H1 (cell line): Measurements from ENCODE around the gene TLR8. TPM values are rescaled to one million over a fixed set of nuclear protein-coding genes. Genes with fewer than 3 reads are reported as not detected.

Experiments used
- CTCF ChIA-PET: fragments of 300-600 bp; sonication (Branson Sonifier 250); formaldehyde crosslinking; loops from one replicate; lab custom pipeline; 2021; ENCODE audit not compliant: partially characterized antibody; lab: Charles Lee
- POLR2A ChIA-PET: fragments of 300-600 bp; sonication (Branson Sonifier 250); formaldehyde crosslinking; loops from one replicate; lab custom pipeline; 2021; ENCODE audit warnings: inconsistent platforms; ENCODE audit not compliant: partially characterized antibody; lab: Charles Lee
- DNase-seq, 2 experiments: peaks; one replicate each; pipeline versions ENCODE4 v3.0.0 to v3.0.0-alpha.2; 2010 to 2022; ENCODE audit warnings: low spot score in 2 of 2, low read depth in 1 of 2, mixed read lengths in 1 of 2
- FAIRE-seq: peaks from 2 replicates; lab custom pipeline; 2011; peaks lifted over from hg19 to GRCh38; lab: Jason Lieb, UNC
- H2AFZ ChIP-seq: 2 replicates; pipeline ENCODE4 v1.8.1; 2012; ENCODE audit warnings: low read length, inconsistent platforms
- H2AK5ac ChIP-seq: 2 replicates; pipeline ENCODE4 v1.6.1; 2013; ENCODE audit warnings: low read depth, low read length
- H2BK120ac ChIP-seq: replicated peaks from 2 replicates; pipeline ENCODE3; 2013; ENCODE audit warnings: low read depth, low read length, inconsistent platforms
- H2BK12ac ChIP-seq: 2 replicates; pipeline ENCODE4 v1.6.1; 2013; ENCODE audit warnings: low read depth, low read length
- H2BK15ac ChIP-seq: 2 replicates; pipeline ENCODE4 v1.6.1; 2013; ENCODE audit warnings: low read length
- H2BK20ac ChIP-seq: 2 replicates; pipeline ENCODE4 v1.6.1; 2013; ENCODE audit warnings: low read length
- H2BK5ac ChIP-seq: 2 replicates; pipeline ENCODE4 v1.6.1; 2013; ENCODE audit warnings: low read depth, low read length
- H3K14ac ChIP-seq: 2 replicates; pipeline ENCODE4 v1.6.1; 2013; ENCODE audit warnings: inconsistent platforms; ENCODE audit not compliant: insufficient read length
- H3K18ac ChIP-seq: 2 replicates; pipeline ENCODE4 v1.6.1; 2013; ENCODE audit warnings: low read length; ENCODE audit errors: extremely low read depth
- H3K23ac ChIP-seq: 2 replicates; pipeline ENCODE4 v1.6.1; 2013; ENCODE audit warnings: inconsistent platforms; ENCODE audit not compliant: insufficient read length
- H3K23me2 ChIP-seq: 2 replicates; pipeline ENCODE4 v1.6.1; 2013; ENCODE audit warnings: low read depth, low read length
- H3K27ac ChIP-seq: 2 replicates; pipeline ENCODE4 v1.6.1; 2011; ENCODE audit warnings: low read depth, low read length, inconsistent platforms
- H3K27me3 ChIP-seq, 4 experiments: replicated peaks in 1 of 4; 1 replicate in 1 of 4; 2 replicates in 3 of 4; pipeline versions ENCODE4 v1.6.1 to v1.8.1; 2011 to 2013; ENCODE audit warnings: low read length in 3 of 4, mild to moderate bottlenecking in 3 of 4, inconsistent platforms in 2 of 4, mixed read lengths in 2 of 4, moderate library complexity in 1 of 4; ENCODE audit not compliant: control insufficient read depth in 3 of 4, insufficient read depth in 3 of 4; ENCODE audit errors: extremely low read depth in 1 of 4
- H3K36me3 ChIP-seq, 4 experiments: 2 replicates each; pipeline versions ENCODE4 v1.6.1 to v1.8.1; 2011 to 2013; ENCODE audit warnings: mild to moderate bottlenecking in 4 of 4, low read length in 3 of 4, moderate library complexity in 2 of 4, control low read depth in 1 of 4, inconsistent platforms in 1 of 4; ENCODE audit not compliant: insufficient read depth in 4 of 4, control insufficient read depth in 2 of 4
- H3K4ac ChIP-seq: replicated peaks from 2 replicates; pipeline ENCODE3; 2013; ENCODE audit warnings: low read length, low read depth, mixed read lengths, inconsistent platforms; ENCODE audit not compliant: insufficient read length
- H3K4me1 ChIP-seq, 4 experiments: replicated peaks in 1 of 4; 1 replicate in 1 of 4; 2 replicates in 3 of 4; pipeline versions ENCODE4 v1.6.1 to v1.8.1; 2011 to 2013; ENCODE audit warnings: low read length in 3 of 4, inconsistent platforms in 2 of 4, mixed read lengths in 1 of 4; ENCODE audit not compliant: insufficient read depth in 4 of 4, control insufficient read depth in 3 of 4
- H3K4me2 ChIP-seq, 2 experiments: 2 replicates each; pipeline versions ENCODE4 v1.6.1 to v1.8.1; 2011 to 2013; ENCODE audit warnings: low read depth in 2 of 2, low read length in 2 of 2, control low read depth in 1 of 2, inconsistent platforms in 1 of 2, mild to moderate bottlenecking in 1 of 2; ENCODE audit not compliant: insufficient read depth in 1 of 2
- H3K4me3 ChIP-seq, 4 experiments: fragments of 200-600, 300-600 bp in 1 of 4; sonication (generic), shearing (Covaris generic), sonication (Bioruptor Twin) in 1 of 4; 2 replicates each; pipeline versions ENCODE4 v1.5.1 to v1.8.1; 2011 to 2016; ENCODE audit warnings: low read length in 4 of 4, low read depth in 3 of 4, control low read depth in 2 of 4, inconsistent platforms in 2 of 4, mild to moderate bottlenecking in 2 of 4, mixed read lengths in 1 of 4, moderate library complexity in 1 of 4; ENCODE audit not compliant: insufficient read depth in 2 of 4; ENCODE audit errors: extremely low read depth in 1 of 4
- H3K56ac ChIP-seq: replicated peaks from 2 replicates; pipeline ENCODE3; 2013; ENCODE audit warnings: low read depth, mild to moderate bottlenecking, mixed read lengths, low read length, inconsistent platforms; ENCODE audit not compliant: insufficient read length
- H3K79me1 ChIP-seq: 2 replicates; pipeline ENCODE4 v1.6.1; 2013; ENCODE audit warnings: low read depth, low read length, control low read depth
- H3K79me2 ChIP-seq, 2 experiments: 2 replicates each; pipeline versions ENCODE4 v1.6.1 to v1.8.1; 2012 to 2013; ENCODE audit warnings: low read length in 2 of 2, mild to moderate bottlenecking in 2 of 2, inconsistent platforms in 1 of 2; ENCODE audit not compliant: insufficient read depth in 2 of 2, control insufficient read depth in 1 of 2
- H3K9ac ChIP-seq, 4 experiments: replicated peaks in 1 of 4; 1 replicate in 1 of 4; 2 replicates in 3 of 4; pipeline versions ENCODE4 v1.6.1 to v1.8.1; 2011 to 2013; ENCODE audit warnings: low read depth in 3 of 4, low read length in 3 of 4, control low read depth in 2 of 4, mild to moderate bottlenecking in 2 of 4, moderate library complexity in 2 of 4, inconsistent platforms in 1 of 4; ENCODE audit errors: extremely low read depth in 1 of 4
- H3K9me3 ChIP-seq, 2 experiments: 2 replicates each; pipeline versions ENCODE4 v1.6.1 to v1.8.1; 2012 to 2013; ENCODE audit warnings: mild to moderate bottlenecking in 2 of 2, moderate library complexity in 2 of 2, control low read depth in 1 of 2, inconsistent platforms in 1 of 2, low read depth in 1 of 2, low read length in 1 of 2, mixed read lengths in 1 of 2; ENCODE audit not compliant: insufficient read depth in 2 of 2
- H4K20me1 ChIP-seq, 2 experiments: replicated peaks in 1 of 2; 2 replicates each; pipeline versions ENCODE3 to v1.8.1; 2011 to 2013; ENCODE audit warnings: inconsistent platforms in 2 of 2, low read length in 2 of 2, mild to moderate bottlenecking in 1 of 2; ENCODE audit not compliant: insufficient read depth in 2 of 2, control insufficient read depth in 1 of 2
- H4K5ac ChIP-seq: 2 replicates; pipeline ENCODE4 v1.6.1; 2013; ENCODE audit warnings: low read length, low read depth, mixed read lengths, inconsistent platforms; ENCODE audit not compliant: insufficient read length
- H4K8ac ChIP-seq: 2 replicates; pipeline ENCODE4 v1.8.0; 2013; ENCODE audit warnings: mild to moderate bottlenecking, moderate library complexity, low read length, inconsistent platforms; ENCODE audit not compliant: insufficient read depth; ENCODE audit errors: extremely low read depth
- H4K91ac ChIP-seq: replicated peaks from 2 replicates; pipeline ENCODE3; 2013; ENCODE audit warnings: low read length, mixed read lengths, inconsistent platforms; ENCODE audit not compliant: insufficient read length
- CEBPB ChIP-seq: IDR thresholded peaks from 2 replicates; pipeline ENCODE4 v1.6.1; 2012; ENCODE audit warnings: low read depth, low read length
- JUND ChIP-seq: IDR thresholded peaks from 2 replicates; pipeline ENCODE4 v1.6.1; 2011; ENCODE audit warnings: mild to moderate bottlenecking, improper control_type of control experiment, low read length
- SP1 ChIP-seq: IDR thresholded peaks from 2 replicates; pipeline ENCODE4 v1.6.1; 2011; ENCODE audit warnings: low read depth, low read length
- SUZ12 ChIP-seq: fragments of 200-600 bp; sonication (generic); IDR thresholded peaks from 2 replicates; pipeline ENCODE4 v1.6.1; 2012; ENCODE audit warnings: mild to moderate bottlenecking, inconsistent platforms, low read length, moderate library complexity, mixed read lengths
- TCF12 ChIP-seq: IDR thresholded peaks from 2 replicates; pipeline ENCODE4 v1.6.1; 2011; ENCODE audit warnings: low read depth, mild to moderate bottlenecking, low read length
- WGBS, 2 experiments: shearing (Covaris generic) in 1 of 2; methylation state at CpG; one replicate each; pipeline versions ENCODE4 v1.1.6 to v1.1.7; 2013 to 2015; ENCODE audit warnings: low lambda C conversion rate in 2 of 2, mixed read lengths in 2 of 2, inconsistent platforms in 1 of 2, low coverage in 1 of 2, missing lambda C conversion rate in 1 of 2; ENCODE audit not compliant: insufficient replicate concordance in 2 of 2, insufficient coverage in 1 of 2, insufficient read length in 1 of 2; ENCODE audit errors: extremely low coverage in 1 of 2, missing lambda C conversion rate in 1 of 2; 5-methylcytosine and 5-hydroxymethylcytosine counted together
- polyA plus RNA-seq, 7 experiments: library from polyadenylated mRNA; depleted of rRNA in 3 of 7; stranded (reverse) in 5 of 7; unstranded in 2 of 7; fragments of >200 nt in 5 of 7; fragments of 200-250 nt in 2 of 7; gene quantifications; 1 replicate in 5 of 7; 2 replicates in 1 of 7; 4 replicates in 1 of 7; pipeline versions ENCODE4 v1.2.1 to v1.2.3, GENCODE V29; 2011 to 2013; ENCODE audit warnings: missing spikeins in 2 of 7, mixed read lengths in 2 of 7
- total RNA-seq: library from RNA; stranded (reverse); fragmentation: NEBNext Ultra II Directional; extraction: Animal tissue kit (Norgen Biotek cat#: 25700); gene quantifications from 2 replicates; pipeline ENCODE4 v1.2.1, GENCODE V29; 2021
- TF ChIP-seq, protein P1 (sequence below): IDR thresholded peaks from 2 replicates; pipeline ENCODE4 v1.6.1; 2012; ENCODE audit warnings: inconsistent platforms

TLR8 gene
- total and polyA plus RNA-seq, 2 of the 8 experiments (the other 6 are each of a cell fraction or from before 2014, with no cell fraction given) = not detected

DNA sequence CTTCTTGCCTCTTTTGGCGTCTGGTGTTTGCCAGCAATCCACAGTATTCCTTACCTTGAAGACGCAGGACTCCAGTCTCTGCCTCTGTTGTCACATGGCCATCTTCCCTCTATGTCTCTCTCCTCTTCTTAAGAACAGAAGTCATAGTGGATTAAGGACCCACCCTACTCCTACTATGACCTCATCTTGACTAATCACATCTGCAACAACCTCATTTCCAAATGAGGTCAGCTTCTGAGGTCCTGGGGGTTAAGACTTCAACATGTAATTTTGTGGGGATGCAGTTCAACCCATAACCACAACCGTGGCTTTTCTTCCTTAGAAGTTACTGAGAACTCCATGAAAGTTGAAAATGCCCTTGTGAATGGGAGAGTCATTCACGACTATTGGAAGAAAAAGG lies 23.3 kb downstream of the TLR8 start:
- no peak overlapping the region for H2AFZ ChIP-seq
- H4K91ac ChIP-seq = no peak overlapping the region
- no peaks in the 10 kb centered on the region for H3K23me2 ChIP-seq
- no peak overlapping the region for H3K4ac ChIP-seq
- H2AK5ac ChIP-seq = no peak overlapping the region
- no peaks in the 10 kb centered on the region for H3K36me3 ChIP-seq
- no peak overlapping the region for H3K9ac ChIP-seq
- TF ChIP-seq, protein P1, sequence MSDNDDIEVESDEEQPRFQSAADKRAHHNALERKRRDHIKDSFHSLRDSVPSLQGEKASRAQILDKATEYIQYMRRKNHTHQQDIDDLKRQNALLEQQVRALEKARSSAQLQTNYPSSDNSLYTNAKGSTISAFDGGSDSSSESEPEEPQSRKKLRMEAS = no peak
- TF ChIP-seq SUZ12 = no peak
- TF ChIP-seq JUND = no peak
- TF ChIP-seq TCF12 = no peak
- TF ChIP-seq SP1 = no peak
- no peak for TF ChIP-seq CEBPB
- no peak overlapping the region for H4K8ac ChIP-seq
- H2BK20ac ChIP-seq = no peak overlapping the region
- no peak overlapping the region for H4K5ac ChIP-seq
- no peak overlapping the region for H2BK5ac ChIP-seq
- no peak overlapping the region for H3K14ac ChIP-seq
- H2BK12ac ChIP-seq = no peak overlapping the region
- H3K27ac ChIP-seq = no peak overlapping the region
- H3K23ac ChIP-seq = no peak overlapping the region
- no peak overlapping the region for H3K4me2 ChIP-seq
- DNase-seq (no peak), FAIRE-seq (no peak)
- no peaks in the 10 kb centered on the region for H3K27me3 ChIP-seq
- H3K79me1 ChIP-seq = no peaks in the 10 kb centered on the region
- 93% methylated on average over 3 of the region's 4 CpGs; no CpG with 5 or more reads in 1 of the 2 experiments for WGBS, 2 experiments
- H3K18ac ChIP-seq = no peak overlapping the region
- H2BK120ac ChIP-seq = no peak overlapping the region
- H3K9me3 ChIP-seq = no peaks in the 10 kb centered on the region
- H3K4me1 ChIP-seq = no peaks in the 10 kb centered on the region
- no peaks in the 10 kb centered on the region for H3K79me2 ChIP-seq
- H3K4me3 ChIP-seq = no peak overlapping the region
- CTCF ChIA-PET = interaction anchor here (1.4 kb wide), 1 partner anchor 158 kb away, joined by 3 read pairs; no protein-coding TSS in a partner anchor
- no peak overlapping the region for H2BK15ac ChIP-seq
- H3K56ac ChIP-seq = no peak overlapping the region
- POLR2A ChIA-PET = interaction anchor here (1.1 kb wide), 1 partner anchor 11 kb away, joined by 3 read pairs; no protein-coding TSS in a partner anchor
- no peaks in the 10 kb centered on the region for H4K20me1 ChIP-seq
